Omental fat pad (tissue), 4 donors: Measurements from ENCODE around the gene ABCC1. TPM values are rescaled to one million over a fixed set of nuclear protein-coding genes. Genes with fewer than 3 reads are reported as not detected.

Experiments used
- ATAC-seq: fragments of 150-250 bp; one replicate; pipeline ENCODE4 v1.9.1; 2016; ENCODE audit warnings: mild to moderate bottlenecking, moderate library complexity; ENCODE audit not compliant: low FRiP score
- DNase-seq: peaks from one replicate; pipeline ENCODE4 v3.0.0-alpha.2; 2019; ENCODE audit warnings: low spot score
- CTCF ChIP-seq, 3 donors: fragments of 450-650 bp; IDR thresholded peaks; one replicate each; pipeline ENCODE4 v1.5.1; 2016 to 2017; ENCODE audit warnings: antibody characterized with exemption in 3 of 3, mild to moderate bottlenecking in 3 of 3, moderate library complexity in 2 of 3
- total RNA-seq, 4 donors: library from RNA; depleted of rRNA; stranded (reverse); fragments of >200 nt; gene quantifications; one replicate each; pipeline ENCODE4 v1.1.0, GENCODE V29; 2016

Gene ABCC1
- total RNA-seq, 4 donors from 2014 or later: 21.8 to 53.2 (median 36.3) TPM

GRCh38 chr16:16013812-16014211 is 64.4 kb downstream of the ABCC1 start:
- ATAC-seq: no peak
- no peak for TF ChIP-seq CTCF (IDR thresholded peaks at IDR 0.05)
- DNase-seq: no peak

DNA sequence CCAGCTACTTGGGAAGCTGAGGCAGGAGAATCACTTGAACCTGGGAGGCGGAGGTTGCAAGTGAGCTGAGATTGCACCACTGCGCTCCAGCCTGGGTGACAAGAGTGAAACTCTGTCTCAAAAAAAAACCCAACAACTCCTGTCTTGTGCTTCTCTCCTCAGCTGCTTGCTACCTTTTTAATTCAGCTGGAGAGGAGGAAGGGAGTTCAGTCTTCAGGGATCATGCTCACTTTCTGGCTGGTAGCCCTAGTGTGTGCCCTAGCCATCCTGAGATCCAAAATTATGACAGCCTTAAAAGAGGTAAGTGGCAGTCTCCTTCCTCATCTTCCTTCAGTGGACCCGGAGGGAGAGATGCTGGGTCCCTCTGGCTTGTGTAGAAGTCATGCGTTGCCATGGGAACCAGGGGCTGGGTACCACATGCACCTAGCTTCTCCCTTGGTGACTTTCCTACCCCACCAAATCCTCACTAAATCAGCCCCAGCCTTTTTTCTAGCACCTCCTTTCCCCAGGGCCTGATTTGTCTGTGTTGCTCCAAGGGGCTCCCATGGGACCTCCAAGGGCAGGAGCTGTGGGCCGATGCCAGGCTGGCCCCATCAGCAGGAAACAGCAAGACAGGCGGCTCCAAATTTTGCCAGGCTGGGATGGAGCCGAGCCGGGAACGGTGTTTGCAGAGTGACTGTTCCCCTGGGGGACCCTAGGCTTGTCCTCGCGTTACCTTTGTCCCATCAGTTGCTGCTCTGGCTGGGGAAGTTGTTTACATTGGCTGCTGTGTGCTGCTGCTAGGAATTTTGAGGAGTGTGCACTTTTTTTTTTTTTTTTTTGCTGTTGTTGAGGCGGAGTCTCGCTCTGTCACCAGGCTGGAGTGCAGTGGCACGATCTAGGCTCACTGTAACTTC is 65.2 kb downstream of the ABCC1 start:
- DNase-seq (no peak), ATAC-seq (no peak)
- TF ChIP-seq CTCF (IDR thresholded peaks at IDR 0.05): no peak

DNA sequence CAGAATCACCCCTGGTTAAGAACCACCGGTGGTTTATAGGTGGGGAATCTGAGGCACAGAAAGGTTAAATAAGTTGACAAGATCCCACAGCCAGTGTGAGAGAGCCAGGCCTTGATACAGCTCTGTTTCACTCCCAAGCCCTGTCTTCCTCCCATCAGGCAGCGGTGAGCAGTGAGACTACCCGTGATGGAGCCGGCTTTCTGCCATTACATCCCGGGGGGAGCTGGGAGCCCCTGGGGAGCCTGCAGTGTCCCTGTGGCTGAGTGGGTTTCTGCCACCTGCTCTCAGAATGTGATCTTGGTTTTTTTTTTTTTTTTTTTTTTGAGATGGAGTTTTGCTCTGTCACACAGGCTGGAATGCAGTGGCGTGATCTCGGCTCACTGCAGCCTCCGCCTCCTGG is 66.4 kb downstream of the ABCC1 start:
- DNase-seq (no peak), ATAC-seq (no peak)
- no peak for TF ChIP-seq CTCF (IDR thresholded peaks at IDR 0.05)

- ATAC-seq: no peak
- no peak for DNase-seq
- TF ChIP-seq CTCF (IDR thresholded peaks at IDR 0.05): no peak
Measured at GRCh38 chr16:16016388-16016964, 67.1 kb downstream of the ABCC1 start.

DNA sequence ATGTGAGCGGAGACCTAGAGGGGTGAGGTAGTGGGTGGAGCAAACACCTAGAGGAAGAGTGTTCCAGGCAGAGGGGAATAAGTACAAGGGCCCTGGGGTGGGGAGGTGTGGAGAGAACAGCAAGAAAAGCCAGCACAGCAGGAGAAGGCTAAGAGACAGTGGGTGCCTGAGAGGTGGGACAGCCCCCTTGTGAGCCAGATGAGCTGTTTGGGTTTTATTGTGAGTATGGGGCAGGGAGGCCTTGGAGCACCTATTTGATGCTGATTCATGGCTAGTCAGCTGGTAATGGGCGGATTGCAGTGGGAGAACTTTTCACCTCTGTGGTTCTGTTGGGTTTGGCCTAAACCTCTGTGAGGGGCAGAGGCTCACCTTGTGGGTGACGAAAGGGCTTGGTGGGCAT is 68.4 kb downstream of the ABCC1 start:
- DNase-seq (no peak), ATAC-seq (no peak)
- TF ChIP-seq CTCF (IDR thresholded peaks at IDR 0.05): no peak

GRCh38 chr16:16018705-16019104 is 69.3 kb downstream of the ABCC1 start:
- ATAC-seq (no peak), DNase-seq (no peak)
- TF ChIP-seq CTCF (IDR thresholded peaks at IDR 0.05): no peak

- no peak for TF ChIP-seq CTCF (IDR thresholded peaks at IDR 0.05)
- ATAC-seq: no peak
Measured at GRCh38 chr16:16019488-16019887, 70.1 kb downstream of the ABCC1 start.

More at GRCh38 chr16:16019488-16019887, 70.1 kb downstream of the ABCC1 start:
- DNase-seq: no peak
